IPS DF 19.7 (cell line): ENCODE results near the gene SRGAP1.

Experiments used
- DNase-seq: peaks from one replicate; pipeline ENCODE4 v3.0.0-alpha.2; 2013; ENCODE audit warnings: low read depth, low spot score

SRGAP1 gene

GRCh38 chr12:63905544-63905943 is 61.0 kb downstream of the SRGAP1 start:
- no peak for DNase-seq

GRCh38 chr12:63906876-63907275 is 62.4 kb downstream of the SRGAP1 start:
- no peak for DNase-seq

GRCh38 chr12:63907561-63907960 is 63.1 kb downstream of the SRGAP1 start:
- DNase-seq, result no peak

- no peak for DNase-seq
Observed at GRCh38 chr12:63909746-63910145, 65.2 kb downstream of the SRGAP1 start.

- no peak for DNase-seq
Observed at GRCh38 chr12:63911341-63911740, 66.8 kb downstream of the SRGAP1 start.

- no peak for DNase-seq
Observed at GRCh38 chr12:63912651-63913050, 68.2 kb downstream of the SRGAP1 start.

GRCh38 chr12:63913929-63914328 is 69.4 kb downstream of the SRGAP1 start:
- DNase-seq, result no peak

GRCh38 chr12:63915105-63915800 is 70.8 kb downstream of the SRGAP1 start:
- no peak for DNase-seq

- no peak for DNase-seq
Observed at GRCh38 chr12:63916561-63917476, 72.3 kb downstream of the SRGAP1 start.

- DNase-seq, result no peak
Observed at GRCh38 chr12:63917477-63917862, 73.0 kb downstream of the SRGAP1 start.

GRCh38 chr12:63917864-63918799 is 73.6 kb downstream of the SRGAP1 start:
- no peak for DNase-seq

- DNase-seq, result no peak
Observed at GRCh38 chr12:63918800-63919300, 74.3 kb downstream of the SRGAP1 start.

GRCh38 chr12:63919756-63920155 is 75.3 kb downstream of the SRGAP1 start:
- DNase-seq, result no peak

GRCh38 chr12:63921157-63921556 is 76.7 kb downstream of the SRGAP1 start:
- DNase-seq, result no peak

GRCh38 chr12:63922474-63922873 is 78.0 kb downstream of the SRGAP1 start:
- DNase-seq, result no peak

GRCh38 chr12:63924781-63925180 is 80.3 kb downstream of the SRGAP1 start:
- no peak for DNase-seq

GRCh38 chr12:63927511-63927910 is 83.0 kb downstream of the SRGAP1 start:
- DNase-seq, result no peak

- no peak for DNase-seq
Observed at GRCh38 chr12:63928305-63928704, 83.8 kb downstream of the SRGAP1 start.

- DNase-seq, result no peak
Observed at GRCh38 chr12:63929426-63929825, 84.9 kb downstream of the SRGAP1 start.

GRCh38 chr12:63930971-63931370 is 86.5 kb downstream of the SRGAP1 start:
- DNase-seq, result no peak

GRCh38 chr12:63931703-63932102 is 87.2 kb downstream of the SRGAP1 start:
- DNase-seq, result no peak

GRCh38 chr12:63934936-63935335 is 90.4 kb downstream of the SRGAP1 start:
- DNase-seq, result no peak
